Stimulated activated memory B cell treated with anti-CD40 and anti-IgM and Interleukin-4, amounts not matched to agents 10 μg/mL and 1 μg/mL and 100 μg/mL, for 72 hours (primary cell): ENCODE measurements around the gene PSD.
"Not testable (repeated sequence)": the region's sequence is repeated elsewhere in the genome, so short reads cannot be mapped to it uniquely, and the experiment has no call there.

Experiments used
- ATAC-seq: fragments of 150-1000 bp; cut with Tn5 transposase; 2 replicates; pipeline ENCODE4 v1.10.0; 2021
- H3K27ac Mint-ChIP-seq: one replicate; pipeline ENCODE4 v1.8.0; 2022; ENCODE audit warnings: mild to moderate bottlenecking, mixed read lengths
- H3K27me3 Mint-ChIP-seq: one replicate; pipeline ENCODE4 v1.8.0; 2022; ENCODE audit warnings: mixed read lengths
- H3K36me3 Mint-ChIP-seq: one replicate; pipeline ENCODE4 v1.8.0; 2022; ENCODE audit warnings: mixed read lengths
- H3K4me1 Mint-ChIP-seq: one replicate; pipeline ENCODE4 v1.8.0; 2022; ENCODE audit warnings: mixed read lengths
- H3K4me3 Mint-ChIP-seq: one replicate; pipeline ENCODE4 v1.8.0; 2022; ENCODE audit warnings: mild to moderate bottlenecking, moderate library complexity, mixed read lengths
- H3K9me3 Mint-ChIP-seq: one replicate; pipeline ENCODE4 v1.8.0; 2022; ENCODE audit warnings: mixed read lengths

Gene PSD

GRCh38 chr10:102418622-102419268, at the start of gene PSD:
PSD (minus strand) TSS chr10:102418785; CDS start chr10:102417038, 1,747 bp downstream.
- Mint-ChIP-seq H3K36me3 (peaks cover 5% of the 10 kb centered on the region), H3K27ac (peak within 1 kb of the TSS; percentile 84), H3K4me3 (peak within 1 kb of the TSS; percentile 98), H3K4me1 (peaks cover 53% of the 10 kb centered on the region), H3K27me3 (peaks cover 57% of the 10 kb centered on the region), H3K9me3 (no peaks in the 10 kb centered on the region)
- no peak for ATAC-seq

- ATAC-seq, result no peak
- Mint-ChIP-seq H3K9me3 (no peaks in the 10 kb centered on the region), H3K27ac (no peak overlapping the region), H3K4me1 (peaks cover 7% of the 10 kb centered on the region), H3K36me3 (no peaks in the 10 kb centered on the region), H3K4me3 (no peak overlapping the region), H3K27me3 (no peaks in the 10 kb centered on the region)
Measured at GRCh38 chr10:102467971-102468438, 49.4 kb upstream of the PSD start.

GRCh38 chr10:102467318-102467717, 48.7 kb upstream of the PSD start:
- H3K27me3 Mint-ChIP-seq, result no peaks in the 10 kb centered on the region
- H3K4me1 Mint-ChIP-seq, result peaks cover 14% of the 10 kb centered on the region

GRCh38 chr10:102465466-102465865, 46.9 kb upstream of the PSD start:
- no peaks in the 10 kb centered on the region for H3K36me3 Mint-ChIP-seq
- H3K27me3 Mint-ChIP-seq, result no peaks in the 10 kb centered on the region
- ATAC-seq, result no peak
- H3K4me3 Mint-ChIP-seq, result no peak overlapping the region
- H3K9me3 Mint-ChIP-seq, result no peaks in the 10 kb centered on the region
- H3K27ac Mint-ChIP-seq, result no peak overlapping the region
- H3K4me1 Mint-ChIP-seq, result peaks cover 32% of the 10 kb centered on the region

More at GRCh38 chr10:102467318-102467717, 48.7 kb upstream of the PSD start:
- ATAC-seq, result no peak
- Mint-ChIP-seq H3K4me3 (no peak overlapping the region), H3K36me3 (no peaks in the 10 kb centered on the region), H3K9me3 (no peaks in the 10 kb centered on the region), H3K27ac (no peak overlapping the region)

- peaks cover 32% of the 10 kb centered on the region for H3K4me1 Mint-ChIP-seq
- no peak overlapping the region for H3K4me3 Mint-ChIP-seq
- no peaks in the 10 kb centered on the region for H3K36me3 Mint-ChIP-seq
- no peaks in the 10 kb centered on the region for H3K9me3 Mint-ChIP-seq
- no peak for ATAC-seq
- H3K27ac Mint-ChIP-seq, result no peak overlapping the region
- no peaks in the 10 kb centered on the region for H3K27me3 Mint-ChIP-seq
Measured at GRCh38 chr10:102463983-102464382, 45.4 kb upstream of the PSD start.

GRCh38 chr10:102462512-102463054, 44.0 kb upstream of the PSD start:
- Mint-ChIP-seq H3K4me1 (peaks cover 32% of the 10 kb centered on the region), H3K9me3 (no peaks in the 10 kb centered on the region), H3K27ac (no peak overlapping the region), H3K27me3 (no peaks in the 10 kb centered on the region), H3K36me3 (no peaks in the 10 kb centered on the region), H3K4me3 (peak overlapping the region; percentile 45)
- no peak for ATAC-seq

GRCh38 chr10:102461187-102462054, 42.8 kb upstream of the PSD start:
- H3K36me3 Mint-ChIP-seq, result no peaks in the 10 kb centered on the region
- ATAC-seq, result peak; percentile 97
- H3K4me1 Mint-ChIP-seq, result peaks cover 32% of the 10 kb centered on the region
- H3K27ac Mint-ChIP-seq, result peak overlapping the region; percentile 92
- no peaks in the 10 kb centered on the region for H3K27me3 Mint-ChIP-seq
- peak overlapping the region; percentile 97 for H3K4me3 Mint-ChIP-seq
- H3K9me3 Mint-ChIP-seq, result no peaks in the 10 kb centered on the region

GRCh38 chr10:102460836-102461186, 42.2 kb upstream of the PSD start:
- H3K36me3 Mint-ChIP-seq, result no peaks in the 10 kb centered on the region
- no peaks in the 10 kb centered on the region for H3K9me3 Mint-ChIP-seq
- peaks cover 32% of the 10 kb centered on the region for H3K4me1 Mint-ChIP-seq
- peak overlapping the region; percentile 92 for H3K27ac Mint-ChIP-seq
- H3K27me3 Mint-ChIP-seq, result no peaks in the 10 kb centered on the region
- peak; percentile 40 for ATAC-seq
- peak overlapping the region; percentile 97 for H3K4me3 Mint-ChIP-seq

GRCh38 chr10:102458656-102459055, 40.1 kb upstream of the PSD start:
- no peak overlapping the region for H3K27ac Mint-ChIP-seq
- H3K9me3 Mint-ChIP-seq, result no peaks in the 10 kb centered on the region
- no peaks in the 10 kb centered on the region for H3K36me3 Mint-ChIP-seq
- peaks cover 31% of the 10 kb centered on the region for H3K4me1 Mint-ChIP-seq
- no peaks in the 10 kb centered on the region for H3K27me3 Mint-ChIP-seq
- ATAC-seq, result no peak
- no peak overlapping the region for H3K4me3 Mint-ChIP-seq

GRCh38 chr10:102457591-102458150, 39.1 kb upstream of the PSD start:
- Mint-ChIP-seq H3K27ac (no peak overlapping the region), H3K9me3 (no peaks in the 10 kb centered on the region), H3K27me3 (no peaks in the 10 kb centered on the region), H3K4me1 (peaks cover 29% of the 10 kb centered on the region), H3K36me3 (peaks cover 7% of the 10 kb centered on the region), H3K4me3 (no peak overlapping the region)
- no peak for ATAC-seq

GRCh38 chr10:102455893-102456471, 37.4 kb upstream of the PSD start:
- H3K27ac Mint-ChIP-seq, result no peak overlapping the region
- no peaks in the 10 kb centered on the region for H3K9me3 Mint-ChIP-seq
- peaks cover 29% of the 10 kb centered on the region for H3K4me1 Mint-ChIP-seq
- peaks cover 13% of the 10 kb centered on the region for H3K36me3 Mint-ChIP-seq
- no peak for ATAC-seq
- no peaks in the 10 kb centered on the region for H3K27me3 Mint-ChIP-seq
- no peak overlapping the region for H3K4me3 Mint-ChIP-seq

GRCh38 chr10:102454662-102455487, 36.3 kb upstream of the PSD start:
- peaks cover 13% of the 10 kb centered on the region for H3K36me3 Mint-ChIP-seq
- not testable (repeated sequence) for H3K9me3 Mint-ChIP-seq, H3K27me3 Mint-ChIP-seq, H3K27ac Mint-ChIP-seq, ATAC-seq, H3K4me3 Mint-ChIP-seq
- peaks cover 24% of the 10 kb centered on the region for H3K4me1 Mint-ChIP-seq

- H3K4me1 Mint-ChIP-seq, result peaks cover 33% of the 10 kb centered on the region
- no peaks in the 10 kb centered on the region for H3K9me3 Mint-ChIP-seq
- H3K36me3 Mint-ChIP-seq, result peaks cover 13% of the 10 kb centered on the region
- H3K4me3 Mint-ChIP-seq, result no peak overlapping the region
- ATAC-seq, result no peak
- peak overlapping the region; percentile 82 for H3K27ac Mint-ChIP-seq
- no peaks in the 10 kb centered on the region for H3K27me3 Mint-ChIP-seq
Measured at GRCh38 chr10:102453502-102453901, 34.9 kb upstream of the PSD start.

GRCh38 chr10:102452672-102453340, 34.2 kb upstream of the PSD start:
- Mint-ChIP-seq H3K36me3 (peaks cover 13% of the 10 kb centered on the region), H3K27me3 (no peaks in the 10 kb centered on the region), H3K9me3 (no peaks in the 10 kb centered on the region), H3K4me1 (peaks cover 33% of the 10 kb centered on the region), H3K27ac (peak overlapping the region; percentile 82), H3K4me3 (peak overlapping the region; percentile 43)
- no peak for ATAC-seq
